ENCODE data around the gene LDAF1.

LDAF1 gene

DNA sequence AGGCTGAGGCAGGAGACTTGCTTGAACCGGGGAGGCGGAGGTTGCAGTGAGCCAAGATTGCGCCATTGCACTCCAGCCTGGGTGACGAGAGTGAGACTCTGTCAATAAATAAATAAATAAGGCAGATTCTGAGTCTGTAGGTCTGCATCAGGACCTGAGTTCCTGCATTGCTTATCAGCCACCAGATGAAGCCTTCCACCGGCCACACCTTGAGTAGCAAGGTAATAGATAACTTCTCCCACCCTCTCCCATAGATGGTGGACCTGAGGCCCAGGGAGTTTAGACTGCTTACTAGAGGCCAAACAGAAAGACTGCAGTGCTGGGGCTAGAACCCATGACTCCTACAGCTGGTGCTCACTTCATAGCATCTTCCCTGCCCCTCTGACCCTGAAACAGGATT is 30.8 kb downstream of the LDAF1 start:
- Histone ChIP-seq H3K27me3 (ENCODE audit: control insufficient read depth in 1 of 2, insufficient read depth in 1 of 2, low read length in 2 of 2) (peaks cover 0 to 1% of the 10 kb centered on the region in 2 experiments), H2BK5ac (ENCODE audit: low read depth, low read length, poor library complexity, severe bottlenecking) (no peak overlapping the region), H3K36me3 (ENCODE audit: control insufficient read depth in 1 of 2, insufficient read depth in 2 of 2, low read depth in 1 of 2, low read length in 2 of 2) (no peaks in the 10 kb centered on the region), H4K91ac (ENCODE audit: low read length) (no peak overlapping the region), H4K8ac (ENCODE audit: low read length) (no peak overlapping the region), H3K14ac (ENCODE audit: low read length in 2 of 2) (no peak overlapping the region), H3K79me1 (replicated peaks; ENCODE audit: low read length, poor library complexity, severe bottlenecking) (no peaks in the 10 kb centered on the region), H2BK15ac (ENCODE audit: low read depth, poor library complexity, severe bottlenecking) (no peak overlapping the region), H2AFZ (ENCODE audit: low read depth, low read length) (no peak overlapping the region), H3K4me2 (ENCODE audit: low read length, poor library complexity, severe bottlenecking) (no peak overlapping the region), H2BK12ac (ENCODE audit: low read length in 2 of 2) (no peak overlapping the region), H3K4ac (ENCODE audit: low read depth in 1 of 2, low read length in 2 of 2) (no peak overlapping the region), H2BK120ac (ENCODE audit: low read depth, low read length) (no peak overlapping the region), H3K18ac (ENCODE audit: low read depth in 1 of 2, low read length in 2 of 2) (no peak overlapping the region), H2AK5ac (ENCODE audit: low read length, severe bottlenecking) (no peak overlapping the region), H3K9ac (ENCODE audit: low read length) (no peak overlapping the region), H3K27ac (ENCODE audit: low read length, poor library complexity, severe bottlenecking) (no peak overlapping the region), H3K4me3 (ENCODE audit: insufficient read depth in 1 of 2, low read depth in 1 of 2, low read length in 2 of 2) (no peak overlapping the region), H3K23ac (ENCODE audit: low read length in 2 of 2) (no peak overlapping the region), H3K4me1 (ENCODE audit: control insufficient read depth, insufficient read depth, low read depth, low read length) (peaks cover 8% of the 10 kb centered on the region), H3K9me3 (ENCODE audit: control insufficient read depth, low read length) (no peaks in the 10 kb centered on the region)
- no peak for DNase-seq
- WGBS = 100% methylated on average over 4 of the region's 5 CpGs

DNA sequence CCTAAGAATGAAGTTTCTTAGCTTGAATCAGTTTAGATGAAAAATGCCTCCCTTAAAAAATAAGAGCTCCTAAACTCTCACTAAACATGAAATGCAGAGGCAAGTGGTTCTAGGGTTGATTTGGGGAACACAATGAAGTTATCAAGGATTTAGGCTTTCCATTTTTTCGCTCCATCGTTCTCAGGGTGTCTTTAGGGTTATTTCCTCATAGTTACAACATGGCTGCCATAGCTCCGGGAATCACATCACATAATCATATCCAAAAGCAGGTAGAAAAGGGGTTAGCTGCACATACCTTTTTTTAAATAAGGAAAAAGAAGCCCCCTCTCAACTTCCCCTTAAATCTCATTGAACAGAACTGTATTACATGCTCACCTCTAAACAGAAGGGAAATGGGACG is 31.5 kb downstream of the LDAF1 start:
- H3K79me1 ChIP-seq (replicated peaks; ENCODE audit: low read length, poor library complexity, severe bottlenecking) = no peaks in the 10 kb centered on the region
- no peak overlapping the region for H3K27ac ChIP-seq (ENCODE audit: low read length, poor library complexity, severe bottlenecking)
- peaks cover 10% of the 10 kb centered on the region for H3K4me1 ChIP-seq (ENCODE audit: control insufficient read depth, insufficient read depth, low read depth, low read length)
- no peak overlapping the region for H4K8ac ChIP-seq (ENCODE audit: low read length)
- H3K27me3 ChIP-seq (ENCODE audit: control insufficient read depth in 1 of 2, insufficient read depth in 1 of 2, low read length in 2 of 2) = peaks cover 0 to 6% of the 10 kb centered on the region in 2 experiments
- no peaks in the 10 kb centered on the region for H3K9me3 ChIP-seq (ENCODE audit: control insufficient read depth, low read length)
- no peak overlapping the region for H3K23ac ChIP-seq (ENCODE audit: low read length in 2 of 2)
- H3K18ac ChIP-seq (ENCODE audit: low read depth in 1 of 2, low read length in 2 of 2) = no peak overlapping the region
- no peak overlapping the region for H2BK15ac ChIP-seq (ENCODE audit: low read depth, poor library complexity, severe bottlenecking)
- no peak overlapping the region for H2BK5ac ChIP-seq (ENCODE audit: low read depth, low read length, poor library complexity, severe bottlenecking)
- DNase-seq = no peak
- 100% methylated on average over 2 of the region's 4 CpGs for WGBS
- H2BK120ac ChIP-seq (ENCODE audit: low read depth, low read length) = no peak overlapping the region
- no peak overlapping the region for H3K4ac ChIP-seq (ENCODE audit: low read depth in 1 of 2, low read length in 2 of 2)
- no peak overlapping the region for H3K9ac ChIP-seq (ENCODE audit: low read length)
- no peak overlapping the region for H3K4me2 ChIP-seq (ENCODE audit: low read length, poor library complexity, severe bottlenecking)
- H3K36me3 ChIP-seq (ENCODE audit: control insufficient read depth in 1 of 2, insufficient read depth in 2 of 2, low read depth in 1 of 2, low read length in 2 of 2) = no peaks in the 10 kb centered on the region
- no peak overlapping the region for H2AK5ac ChIP-seq (ENCODE audit: low read length, severe bottlenecking)
- no peak overlapping the region for H3K4me3 ChIP-seq (ENCODE audit: insufficient read depth in 1 of 2, low read depth in 1 of 2, low read length in 2 of 2)
- no peak overlapping the region for H2BK12ac ChIP-seq (ENCODE audit: low read length in 2 of 2)
- no peak overlapping the region for H4K91ac ChIP-seq (ENCODE audit: low read length)
- H2AFZ ChIP-seq (ENCODE audit: low read depth, low read length) = no peak overlapping the region
- no peak overlapping the region for H3K14ac ChIP-seq (ENCODE audit: low read length in 2 of 2)

DNA sequence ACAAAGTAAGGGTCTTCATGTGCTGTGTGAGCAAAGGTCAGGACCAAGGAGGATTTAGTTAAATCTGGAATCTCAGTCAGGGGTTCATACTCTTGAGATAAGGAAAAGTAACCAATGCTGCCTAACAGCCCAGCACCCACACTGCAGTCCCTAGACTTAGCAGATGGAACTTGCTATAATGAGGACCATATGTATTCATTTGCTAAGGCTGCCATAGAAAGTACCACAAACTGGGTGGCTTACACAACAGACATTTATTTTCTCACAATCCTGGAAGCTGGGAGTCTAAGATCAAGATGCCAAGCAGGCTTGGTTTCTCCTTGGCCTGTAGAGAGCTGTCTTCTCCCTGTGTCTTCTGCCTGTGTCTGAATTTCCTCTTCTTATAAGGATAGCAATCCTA is 32.1 kb downstream of the LDAF1 start:
- Histone ChIP-seq H3K4me1 (ENCODE audit: control insufficient read depth, insufficient read depth, low read depth, low read length) (peaks cover 10% of the 10 kb centered on the region), H3K9ac (ENCODE audit: low read length) (no peak overlapping the region), H3K23ac (ENCODE audit: low read length in 2 of 2) (no peak overlapping the region), H2BK120ac (ENCODE audit: low read depth, low read length) (no peak overlapping the region), H2BK12ac (ENCODE audit: low read length in 2 of 2) (no peak overlapping the region), H3K79me1 (replicated peaks; ENCODE audit: low read length, poor library complexity, severe bottlenecking) (no peaks in the 10 kb centered on the region), H2BK5ac (ENCODE audit: low read depth, low read length, poor library complexity, severe bottlenecking) (no peak overlapping the region), H2AK5ac (ENCODE audit: low read length, severe bottlenecking) (no peak overlapping the region), H4K8ac (ENCODE audit: low read length) (no peak overlapping the region), H3K27ac (ENCODE audit: low read length, poor library complexity, severe bottlenecking) (no peak overlapping the region), H3K27me3 (ENCODE audit: control insufficient read depth in 1 of 2, insufficient read depth in 1 of 2, low read length in 2 of 2) (peaks cover 0 to 6% of the 10 kb centered on the region in 2 experiments), H4K91ac (ENCODE audit: low read length) (no peak overlapping the region), H3K4me3 (ENCODE audit: insufficient read depth in 1 of 2, low read depth in 1 of 2, low read length in 2 of 2) (no peak overlapping the region), H2AFZ (ENCODE audit: low read depth, low read length) (no peak overlapping the region), H3K14ac (ENCODE audit: low read length in 2 of 2) (no peak overlapping the region), H3K18ac (ENCODE audit: low read depth in 1 of 2, low read length in 2 of 2) (no peak overlapping the region), H2BK15ac (ENCODE audit: low read depth, poor library complexity, severe bottlenecking) (no peak overlapping the region), H3K9me3 (ENCODE audit: control insufficient read depth, low read length) (no peaks in the 10 kb centered on the region), H3K36me3 (ENCODE audit: control insufficient read depth in 1 of 2, insufficient read depth in 2 of 2, low read depth in 1 of 2, low read length in 2 of 2) (no peaks in the 10 kb centered on the region), H3K4ac (ENCODE audit: low read depth in 1 of 2, low read length in 2 of 2) (no peak overlapping the region), H3K4me2 (ENCODE audit: low read length, poor library complexity, severe bottlenecking) (no peak overlapping the region)
- no peak for DNase-seq

DNA sequence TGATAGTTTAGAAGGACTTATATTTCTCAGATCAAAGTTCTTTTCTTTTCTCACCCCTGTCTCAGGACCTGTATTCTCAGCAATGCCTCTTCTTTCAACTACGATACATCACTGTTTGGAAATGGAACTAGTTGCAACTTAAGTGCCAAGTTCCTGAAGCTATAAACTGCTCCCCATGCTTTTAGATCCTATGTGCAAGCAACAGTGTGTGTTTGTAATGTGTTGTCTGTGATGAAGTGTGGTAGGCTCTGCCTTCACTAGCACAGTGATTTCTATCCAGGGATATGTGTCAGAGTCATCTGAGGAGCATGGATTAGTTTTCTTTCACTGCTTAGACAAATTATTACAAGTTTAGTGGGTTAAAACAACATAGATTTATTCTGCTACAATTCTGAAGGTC is 34.5 kb downstream of the LDAF1 start:
- no peak overlapping the region for H2BK120ac ChIP-seq (ENCODE audit: low read depth, low read length)
- DNase-seq = no peak
- H3K4me1 ChIP-seq (ENCODE audit: control insufficient read depth, insufficient read depth, low read depth, low read length) = peaks cover 5% of the 10 kb centered on the region
- no peaks in the 10 kb centered on the region for H3K79me1 ChIP-seq (replicated peaks; ENCODE audit: low read length, poor library complexity, severe bottlenecking)
- H2BK12ac ChIP-seq (ENCODE audit: low read length in 2 of 2) = no peak overlapping the region
- H3K4me2 ChIP-seq (ENCODE audit: low read length, poor library complexity, severe bottlenecking) = no peak overlapping the region
- no peak overlapping the region for H2BK5ac ChIP-seq (ENCODE audit: low read depth, low read length, poor library complexity, severe bottlenecking)
- H3K27ac ChIP-seq (ENCODE audit: low read length, poor library complexity, severe bottlenecking) = no peak overlapping the region
- no peak overlapping the region for H2AFZ ChIP-seq (ENCODE audit: low read depth, low read length)
- H3K14ac ChIP-seq (ENCODE audit: low read length in 2 of 2) = no peak overlapping the region
- H2AK5ac ChIP-seq (ENCODE audit: low read length, severe bottlenecking) = no peak overlapping the region
- H2BK15ac ChIP-seq (ENCODE audit: low read depth, poor library complexity, severe bottlenecking) = no peak overlapping the region
- peaks cover 3 to 20% of the 10 kb centered on the region in 2 experiments for H3K27me3 ChIP-seq (ENCODE audit: control insufficient read depth in 1 of 2, insufficient read depth in 1 of 2, low read length in 2 of 2)
- no peak overlapping the region for H3K18ac ChIP-seq (ENCODE audit: low read depth in 1 of 2, low read length in 2 of 2)
- no peak overlapping the region for H3K23ac ChIP-seq (ENCODE audit: low read length in 2 of 2)
- no peak overlapping the region for H4K8ac ChIP-seq (ENCODE audit: low read length)
- no peak overlapping the region for H3K4me3 ChIP-seq (ENCODE audit: insufficient read depth in 1 of 2, low read depth in 1 of 2, low read length in 2 of 2)
- H4K91ac ChIP-seq (ENCODE audit: low read length) = no peak overlapping the region
- H3K9me3 ChIP-seq (ENCODE audit: control insufficient read depth, low read length) = no peaks in the 10 kb centered on the region
- H3K9ac ChIP-seq (ENCODE audit: low read length) = no peak overlapping the region
- no peaks in the 10 kb centered on the region for H3K36me3 ChIP-seq (ENCODE audit: control insufficient read depth in 1 of 2, insufficient read depth in 2 of 2, low read depth in 1 of 2, low read length in 2 of 2)
- no peak overlapping the region for H3K4ac ChIP-seq (ENCODE audit: low read depth in 1 of 2, low read length in 2 of 2)
- WGBS = 67% methylated on average over 1 of the region's 1 CpG
